Panc1 (cell line): ENCODE data around the gene WFDC8. TPM values are rescaled to one million over a fixed set of nuclear protein-coding genes. Genes with fewer than 3 reads are reported as not detected.

Experiments used
- ATAC-seq: fragments of 200-7000 bp; cut with Tn5 transposase; 2 replicates; pipeline ENCODE4 v1.9.1; 2020; ENCODE audit warnings: mild to moderate bottlenecking, moderate library complexity
- BruUV-seq: library from RNA; stranded (reverse); fragments of 400-500 nt; replicated peaks from 2 replicates; lab custom pipeline; 2021; lab: Mats Ljungman, UMichigan
- CTCF ChIA-PET: fragments of 300-600 bp; sonication (Branson Sonifier 250); formaldehyde crosslinking; loops from one replicate; lab custom pipeline; 2022; ENCODE audit warnings: antibody characterized with exemption; lab: Charles Lee
- POLR2A ChIA-PET: fragments of 300-600 bp; sonication (Branson Sonifier 250); formaldehyde crosslinking; loops from one replicate; lab custom pipeline; 2022; ENCODE audit warnings: antibody characterized with exemption; lab: Charles Lee
- DNase-seq: peaks from one replicate; pipeline ENCODE4 v3.0.0-alpha.2; 2010; ENCODE audit warnings: low read depth, low spot score
- H3K27ac ChIP-seq: 2 replicates; pipeline ENCODE4 v1.5.1; 2011; ENCODE audit warnings: mild to moderate bottlenecking, low read length, inconsistent platforms
- H3K27me3 ChIP-seq: fragments of 200-500 bp; sonication (Bioruptor generic); 2 replicates; pipeline ENCODE4 v1.6.0; 2014; ENCODE audit warnings: low read length, inconsistent platforms; ENCODE audit not compliant: control insufficient read depth, insufficient read depth
- H3K36me3 ChIP-seq: fragments of 200-500 bp; sonication (Bioruptor generic); 2 replicates; pipeline ENCODE4 v1.5.1; 2014; ENCODE audit warnings: inconsistent platforms, mild to moderate bottlenecking, low read length, moderate library complexity; ENCODE audit not compliant: control insufficient read depth, insufficient read depth
- H3K4me1 ChIP-seq: 2 replicates; pipeline ENCODE4 v1.5.1; 2011; ENCODE audit warnings: inconsistent platforms, mild to moderate bottlenecking, low read length, moderate library complexity; ENCODE audit not compliant: control insufficient read depth, insufficient read depth
- H3K4me3 ChIP-seq, 2 experiments: 2 replicates each; pipeline ENCODE4 v1.5.1; 2011 to 2012; ENCODE audit warnings: low read depth in 2 of 2, low read length in 2 of 2, mild to moderate bottlenecking in 2 of 2, inconsistent platforms in 1 of 2, moderate library complexity in 1 of 2
- H3K9me3 ChIP-seq: fragments of 200-500 bp; sonication (Bioruptor generic); 2 replicates; pipeline ENCODE4 v1.5.1; 2014; ENCODE audit warnings: low read depth, mild to moderate bottlenecking, inconsistent platforms, low read length, moderate library complexity; ENCODE audit not compliant: control insufficient read depth, insufficient read depth
- POLR2AphosphoS5 ChIP-seq: IDR thresholded peaks from 2 replicates; pipeline ENCODE4 v1.6.1; 2012; ENCODE audit warnings: mild to moderate bottlenecking, low read depth, low read length, moderate library complexity
- SIN3A ChIP-seq: IDR thresholded peaks from 2 replicates; pipeline ENCODE4 v1.6.1; 2012; ENCODE audit warnings: low read depth, mild to moderate bottlenecking, low read length, moderate library complexity, borderline replicate concordance; ENCODE audit not compliant: insufficient read depth
- TCF7L2 ChIP-seq: IDR thresholded peaks from 2 replicates; pipeline ENCODE4 v1.6.1; 2011; ENCODE audit warnings: mild to moderate bottlenecking, low read depth, low read length, inconsistent platforms
- in situ Hi-C: cut with HindIII; loops from 2 replicates; pipeline ENCODE4 v1.10.0; 2016; ENCODE audit warnings: low sequenced_read_pairs, low pct_unique_long_range_greater_than_20kb
- intact Hi-C: fragments of 100-400 bp; cut with micrococcal nuclease; formaldehyde crosslinking; loops from one replicate; pipeline ENCODE4 v1.10.0; 2022; ENCODE audit not compliant: unreplicated experiment
- total RNA-seq: library from RNA; stranded (reverse); gene quantifications from one replicate; pipeline ENCODE4 v1.2.1, GENCODE V29; 2021; ENCODE audit not compliant: unreplicated experiment
- TF ChIP-seq, protein P1 (sequence below), 2 experiments: IDR thresholded peaks; 2 replicates each; pipeline ENCODE4 v1.6.1; 2011 to 2012; ENCODE audit warnings: low read depth in 2 of 2, control low read depth in 1 of 2, low read length in 1 of 2, mild to moderate bottlenecking in 1 of 2, moderate library complexity in 1 of 2; ENCODE audit not compliant: insufficient read depth in 1 of 2
- TF ChIP-seq, protein P2 (sequence below): fragments of 450-650 bp; IDR thresholded peaks from 2 replicates; pipeline ENCODE4 v1.5.1; 2017; ENCODE audit warnings: mild to moderate bottlenecking

WFDC8 gene
- total RNA-seq, 1 experiment from 2014 or later = not detected

DNA sequence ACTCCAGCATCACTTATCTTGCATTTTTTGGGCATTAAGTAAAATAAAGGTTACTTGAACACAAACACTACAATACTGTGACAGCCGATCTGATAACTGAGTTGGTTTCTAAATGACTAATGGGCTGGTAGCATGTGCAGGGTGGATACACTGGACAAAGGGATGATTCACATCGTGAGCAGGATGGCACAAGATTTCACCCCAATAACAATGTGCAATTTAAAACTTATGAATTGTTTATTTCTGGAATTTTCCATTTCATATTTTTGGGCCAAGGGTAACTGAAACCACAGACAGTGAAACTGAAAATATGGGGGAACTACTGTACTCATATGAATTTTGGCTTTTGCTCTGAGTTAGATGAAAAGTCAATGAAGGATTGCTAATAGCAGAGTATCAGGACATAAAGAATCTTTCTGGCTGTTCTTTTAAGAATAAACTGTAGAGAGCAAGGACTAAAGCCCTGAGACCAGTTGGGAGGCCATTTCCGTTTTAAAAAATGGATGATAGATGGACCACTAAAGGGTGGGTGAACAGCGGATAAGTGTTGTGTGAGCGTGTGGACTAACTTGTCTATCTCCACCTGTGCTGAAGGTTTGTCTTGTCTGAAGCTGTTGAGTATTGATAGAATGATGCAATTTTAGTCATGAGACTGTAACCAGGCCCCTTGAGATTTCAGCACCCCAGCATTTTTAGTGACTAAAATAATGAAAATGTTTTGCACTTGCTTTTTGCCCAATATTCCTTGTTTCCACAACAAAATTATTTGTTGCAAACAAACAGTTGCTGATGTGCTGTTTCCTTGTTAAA, 71.9 kb downstream of the WFDC8 start:
- no peak for ATAC-seq
- DNase-seq = no peak
- ChIA-PET POLR2A (no interaction called here), CTCF (no interaction called here)
- Histone ChIP-seq H3K27me3 (peaks cover 7% of the 10 kb centered on the region), H3K27ac (no peak overlapping the region), H3K9me3 (no peaks in the 10 kb centered on the region), H3K36me3 (no peaks in the 10 kb centered on the region), H3K4me3 (no peak overlapping the region), H3K4me1 (no peaks in the 10 kb centered on the region)
- in situ Hi-C loops = no loop called here
- intact Hi-C loops = no loop called here
- TF ChIP-seq SIN3A = no peak
- TF ChIP-seq, protein P1, sequence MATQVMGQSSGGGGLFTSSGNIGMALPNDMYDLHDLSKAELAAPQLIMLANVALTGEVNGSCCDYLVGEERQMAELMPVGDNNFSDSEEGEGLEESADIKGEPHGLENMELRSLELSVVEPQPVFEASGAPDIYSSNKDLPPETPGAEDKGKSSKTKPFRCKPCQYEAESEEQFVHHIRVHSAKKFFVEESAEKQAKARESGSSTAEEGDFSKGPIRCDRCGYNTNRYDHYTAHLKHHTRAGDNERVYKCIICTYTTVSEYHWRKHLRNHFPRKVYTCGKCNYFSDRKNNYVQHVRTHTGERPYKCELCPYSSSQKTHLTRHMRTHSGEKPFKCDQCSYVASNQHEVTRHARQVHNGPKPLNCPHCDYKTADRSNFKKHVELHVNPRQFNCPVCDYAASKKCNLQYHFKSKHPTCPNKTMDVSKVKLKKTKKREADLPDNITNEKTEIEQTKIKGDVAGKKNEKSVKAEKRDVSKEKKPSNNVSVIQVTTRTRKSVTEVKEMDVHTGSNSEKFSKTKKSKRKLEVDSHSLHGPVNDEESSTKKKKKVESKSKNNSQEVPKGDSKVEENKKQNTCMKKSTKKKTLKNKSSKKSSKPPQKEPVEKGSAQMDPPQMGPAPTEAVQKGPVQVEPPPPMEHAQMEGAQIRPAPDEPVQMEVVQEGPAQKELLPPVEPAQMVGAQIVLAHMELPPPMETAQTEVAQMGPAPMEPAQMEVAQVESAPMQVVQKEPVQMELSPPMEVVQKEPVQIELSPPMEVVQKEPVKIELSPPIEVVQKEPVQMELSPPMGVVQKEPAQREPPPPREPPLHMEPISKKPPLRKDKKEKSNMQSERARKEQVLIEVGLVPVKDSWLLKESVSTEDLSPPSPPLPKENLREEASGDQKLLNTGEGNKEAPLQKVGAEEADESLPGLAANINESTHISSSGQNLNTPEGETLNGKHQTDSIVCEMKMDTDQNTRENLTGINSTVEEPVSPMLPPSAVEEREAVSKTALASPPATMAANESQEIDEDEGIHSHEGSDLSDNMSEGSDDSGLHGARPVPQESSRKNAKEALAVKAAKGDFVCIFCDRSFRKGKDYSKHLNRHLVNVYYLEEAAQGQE (IDR thresholded peaks at IDR 0.05; ENCODE audit: insufficient read depth in 1 of 2, low read depth in 2 of 2, low read length in 1 of 2) = no peak
- TF ChIP-seq, protein P2, sequence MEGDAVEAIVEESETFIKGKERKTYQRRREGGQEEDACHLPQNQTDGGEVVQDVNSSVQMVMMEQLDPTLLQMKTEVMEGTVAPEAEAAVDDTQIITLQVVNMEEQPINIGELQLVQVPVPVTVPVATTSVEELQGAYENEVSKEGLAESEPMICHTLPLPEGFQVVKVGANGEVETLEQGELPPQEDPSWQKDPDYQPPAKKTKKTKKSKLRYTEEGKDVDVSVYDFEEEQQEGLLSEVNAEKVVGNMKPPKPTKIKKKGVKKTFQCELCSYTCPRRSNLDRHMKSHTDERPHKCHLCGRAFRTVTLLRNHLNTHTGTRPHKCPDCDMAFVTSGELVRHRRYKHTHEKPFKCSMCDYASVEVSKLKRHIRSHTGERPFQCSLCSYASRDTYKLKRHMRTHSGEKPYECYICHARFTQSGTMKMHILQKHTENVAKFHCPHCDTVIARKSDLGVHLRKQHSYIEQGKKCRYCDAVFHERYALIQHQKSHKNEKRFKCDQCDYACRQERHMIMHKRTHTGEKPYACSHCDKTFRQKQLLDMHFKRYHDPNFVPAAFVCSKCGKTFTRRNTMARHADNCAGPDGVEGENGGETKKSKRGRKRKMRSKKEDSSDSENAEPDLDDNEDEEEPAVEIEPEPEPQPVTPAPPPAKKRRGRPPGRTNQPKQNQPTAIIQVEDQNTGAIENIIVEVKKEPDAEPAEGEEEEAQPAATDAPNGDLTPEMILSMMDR = no peak
- no peak for TF ChIP-seq POLR2AphosphoS5
- TF ChIP-seq TCF7L2 = no peak
- BruUV-seq = no TSS peak

DNA sequence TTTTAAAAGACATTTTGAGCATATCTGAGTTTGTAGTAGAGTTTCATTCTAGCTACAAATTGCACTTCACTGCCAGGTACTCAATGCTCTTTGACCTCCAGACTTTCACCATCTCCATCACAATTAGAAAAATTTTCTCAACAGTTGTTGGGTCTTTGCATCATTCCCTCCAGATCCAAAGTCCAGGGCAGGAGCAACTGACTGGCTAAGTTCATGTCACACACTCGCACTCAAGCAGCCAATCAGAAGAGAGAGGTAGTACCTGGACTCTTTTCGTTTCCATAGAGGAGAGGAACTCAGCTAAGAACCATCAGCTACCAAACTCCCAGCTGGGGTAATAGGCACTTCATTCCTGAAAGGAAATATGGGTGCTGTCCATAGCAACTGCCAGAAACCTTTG, 72.7 kb downstream of the WFDC8 start:
- Histone ChIP-seq H3K9me3 (no peaks in the 10 kb centered on the region), H3K27me3 (peaks cover 8% of the 10 kb centered on the region), H3K27ac (no peak overlapping the region), H3K36me3 (no peaks in the 10 kb centered on the region), H3K4me3 (no peak overlapping the region), H3K4me1 (no peaks in the 10 kb centered on the region)
- in situ Hi-C loops = no loop called here
- ChIA-PET POLR2A (no interaction called here), CTCF (no interaction called here)
- intact Hi-C loops = no loop called here
- DNase-seq (no peak), ATAC-seq (no peak)
- no TSS peak for BruUV-seq
- no peak for TF ChIP-seq POLR2AphosphoS5
- TF ChIP-seq, protein P1 (IDR thresholded peaks at IDR 0.05; ENCODE audit: insufficient read depth in 1 of 2, low read depth in 2 of 2, low read length in 1 of 2) = no peak
- no peak for TF ChIP-seq SIN3A
- TF ChIP-seq, protein P2 = no peak
- TF ChIP-seq TCF7L2 = no peak
